ENCODE results near the gene NELFB.

- TF ChIP-seq, protein P1, sequence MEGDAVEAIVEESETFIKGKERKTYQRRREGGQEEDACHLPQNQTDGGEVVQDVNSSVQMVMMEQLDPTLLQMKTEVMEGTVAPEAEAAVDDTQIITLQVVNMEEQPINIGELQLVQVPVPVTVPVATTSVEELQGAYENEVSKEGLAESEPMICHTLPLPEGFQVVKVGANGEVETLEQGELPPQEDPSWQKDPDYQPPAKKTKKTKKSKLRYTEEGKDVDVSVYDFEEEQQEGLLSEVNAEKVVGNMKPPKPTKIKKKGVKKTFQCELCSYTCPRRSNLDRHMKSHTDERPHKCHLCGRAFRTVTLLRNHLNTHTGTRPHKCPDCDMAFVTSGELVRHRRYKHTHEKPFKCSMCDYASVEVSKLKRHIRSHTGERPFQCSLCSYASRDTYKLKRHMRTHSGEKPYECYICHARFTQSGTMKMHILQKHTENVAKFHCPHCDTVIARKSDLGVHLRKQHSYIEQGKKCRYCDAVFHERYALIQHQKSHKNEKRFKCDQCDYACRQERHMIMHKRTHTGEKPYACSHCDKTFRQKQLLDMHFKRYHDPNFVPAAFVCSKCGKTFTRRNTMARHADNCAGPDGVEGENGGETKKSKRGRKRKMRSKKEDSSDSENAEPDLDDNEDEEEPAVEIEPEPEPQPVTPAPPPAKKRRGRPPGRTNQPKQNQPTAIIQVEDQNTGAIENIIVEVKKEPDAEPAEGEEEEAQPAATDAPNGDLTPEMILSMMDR (IDR thresholded peaks at IDR 0.05; ENCODE audit: low read depth, low read length) = no peak
- no peak for TF ChIP-seq POLR2A (IDR thresholded peaks at IDR 0.05; ENCODE audit: extremely low read depth, insufficient read length)
- TF ChIP-seq MAX (IDR thresholded peaks at IDR 0.05; ENCODE audit: low read depth, low read length) = no peak
- no peak for TF ChIP-seq MYC (IDR thresholded peaks at IDR 0.05; ENCODE audit: low read depth, low read length)
Observed at GRCh38 chr9:137224830-137225694, 30.1 kb upstream of the NELFB start, which contains the start of gene CYSRT1.
